ENCODE results near the gene GALT. TPM values are rescaled to one million over a fixed set of nuclear protein-coding genes. Genes with fewer than 3 reads are reported as not detected.
A peak's percentile ranks its signal among the peaks of the same experiment; 100 is the strongest.

The GALT gene
- total RNA-seq, 1 donor from 2014 or later, result 34.4 TPM

DNA sequence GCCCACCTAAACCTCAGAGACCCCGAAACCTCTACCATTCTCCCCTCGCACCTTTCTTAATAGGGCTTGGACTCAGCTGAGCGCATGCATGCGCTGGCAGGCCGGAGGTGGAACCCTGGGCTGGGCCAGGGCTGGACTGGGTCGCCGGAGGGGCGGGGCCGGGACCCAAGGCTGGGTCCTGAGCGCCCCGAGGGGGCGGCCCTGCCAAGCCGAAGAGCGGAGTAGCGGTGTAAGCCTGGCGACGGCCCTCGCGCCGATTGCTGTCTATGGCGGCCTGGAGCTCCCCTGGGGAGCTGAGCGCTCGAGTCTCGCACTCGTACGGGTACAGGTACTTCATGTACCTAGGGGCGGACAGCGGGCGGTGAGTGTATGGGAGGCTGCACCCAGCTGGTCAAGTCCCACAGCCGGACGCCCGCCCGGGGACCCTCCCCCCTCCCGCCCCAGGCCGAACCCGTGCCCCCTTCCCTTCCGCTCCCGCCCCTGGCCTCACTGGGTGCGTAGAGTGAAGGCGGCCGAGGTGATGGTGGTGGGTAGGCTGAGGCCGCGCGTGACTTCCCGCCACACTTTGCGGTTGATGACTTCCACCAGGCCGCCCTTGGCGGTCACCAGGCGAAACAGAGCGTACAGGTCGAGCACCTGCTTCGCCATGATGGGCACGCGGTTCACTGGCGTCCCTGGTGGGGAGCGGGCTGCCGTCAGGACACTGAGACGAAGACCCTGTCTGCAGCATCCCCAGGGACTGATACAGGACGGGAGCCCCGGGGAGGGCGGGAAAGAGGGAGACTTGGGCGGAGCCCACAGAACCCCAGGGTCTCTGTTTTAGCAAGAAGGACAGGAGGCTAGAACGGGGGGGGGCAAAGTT, 22.9 kb upstream of the GALT start:
- TF ChIP-seq, protein P1, sequence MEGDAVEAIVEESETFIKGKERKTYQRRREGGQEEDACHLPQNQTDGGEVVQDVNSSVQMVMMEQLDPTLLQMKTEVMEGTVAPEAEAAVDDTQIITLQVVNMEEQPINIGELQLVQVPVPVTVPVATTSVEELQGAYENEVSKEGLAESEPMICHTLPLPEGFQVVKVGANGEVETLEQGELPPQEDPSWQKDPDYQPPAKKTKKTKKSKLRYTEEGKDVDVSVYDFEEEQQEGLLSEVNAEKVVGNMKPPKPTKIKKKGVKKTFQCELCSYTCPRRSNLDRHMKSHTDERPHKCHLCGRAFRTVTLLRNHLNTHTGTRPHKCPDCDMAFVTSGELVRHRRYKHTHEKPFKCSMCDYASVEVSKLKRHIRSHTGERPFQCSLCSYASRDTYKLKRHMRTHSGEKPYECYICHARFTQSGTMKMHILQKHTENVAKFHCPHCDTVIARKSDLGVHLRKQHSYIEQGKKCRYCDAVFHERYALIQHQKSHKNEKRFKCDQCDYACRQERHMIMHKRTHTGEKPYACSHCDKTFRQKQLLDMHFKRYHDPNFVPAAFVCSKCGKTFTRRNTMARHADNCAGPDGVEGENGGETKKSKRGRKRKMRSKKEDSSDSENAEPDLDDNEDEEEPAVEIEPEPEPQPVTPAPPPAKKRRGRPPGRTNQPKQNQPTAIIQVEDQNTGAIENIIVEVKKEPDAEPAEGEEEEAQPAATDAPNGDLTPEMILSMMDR (IDR thresholded peaks at IDR 0.05; ENCODE audit: insufficient read depth, low read length, poor library complexity, severe bottlenecking), result no peak
- Histone ChIP-seq H3K36me3 (ENCODE audit: control insufficient read depth, insufficient read depth, low read length) (no peaks in the 10 kb centered on the region), H3K4me3 (ENCODE audit: low read depth, low read length) (no peak overlapping the region), H3K27me3 (ENCODE audit: control insufficient read depth, insufficient read depth, low read length) (peaks cover 55% of the 10 kb centered on the region)
- DNase-seq (ENCODE audit: low read depth), result no peak

DNA sequence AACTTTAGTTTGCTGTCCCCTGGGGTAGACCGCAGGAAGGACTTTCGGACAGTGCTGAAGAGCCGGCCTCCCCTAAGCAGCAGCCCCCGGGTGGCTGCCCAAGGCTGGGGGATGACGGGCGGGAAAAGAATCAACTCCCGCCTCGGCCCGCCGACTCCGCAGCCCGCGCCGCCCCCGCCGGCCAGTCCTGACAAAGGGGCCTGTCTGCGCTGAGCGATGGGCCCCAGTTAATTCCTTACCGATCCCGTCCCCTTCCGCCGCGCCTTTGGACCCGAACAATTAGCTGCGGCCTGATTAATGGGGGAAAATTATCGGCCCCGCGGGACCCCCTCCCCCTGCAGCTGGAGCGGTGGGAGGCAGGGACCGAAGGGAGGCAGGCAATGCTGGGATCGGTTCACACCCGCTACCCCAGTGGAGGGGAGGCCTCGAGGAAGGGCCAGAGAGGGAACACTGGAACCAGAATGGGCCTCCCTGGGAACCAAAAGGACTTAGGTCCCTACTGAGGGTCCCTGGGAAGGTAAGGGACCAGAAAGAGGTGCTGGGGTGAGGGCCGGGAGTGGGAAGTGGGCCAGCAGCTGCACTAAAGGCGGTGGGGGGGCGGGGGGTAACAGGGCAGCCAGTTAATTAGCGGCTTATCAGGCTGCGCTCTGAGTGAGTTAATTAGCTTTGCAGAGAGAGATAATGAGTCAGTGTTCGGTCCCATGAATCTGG, 21.8 kb upstream of the GALT start:
- no peak overlapping the region for H3K4me3 ChIP-seq (ENCODE audit: low read depth, low read length)
- TF ChIP-seq, protein P1 (IDR thresholded peaks at IDR 0.05; ENCODE audit: insufficient read depth, low read length, poor library complexity, severe bottlenecking), result no peak
- peaks cover 63% of the 10 kb centered on the region for H3K27me3 ChIP-seq (ENCODE audit: control insufficient read depth, insufficient read depth, low read length)
- DNase-seq (ENCODE audit: low read depth), result no peak
- H3K36me3 ChIP-seq (ENCODE audit: control insufficient read depth, insufficient read depth, low read length), result no peaks in the 10 kb centered on the region

DNA sequence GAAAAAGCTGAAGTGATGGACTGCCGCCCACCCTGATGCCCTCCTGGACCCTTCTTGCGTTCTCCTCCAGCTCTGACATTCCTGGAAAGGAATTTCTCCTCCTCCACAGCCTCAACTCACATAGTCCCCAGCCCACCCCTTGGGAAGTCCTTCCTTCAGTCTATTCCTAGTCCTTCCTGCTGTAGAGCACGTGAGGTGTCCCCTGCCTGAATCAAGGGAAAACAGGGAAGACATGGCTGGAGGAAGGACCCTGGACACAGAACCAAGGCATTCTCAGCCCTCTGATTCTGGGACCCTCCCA, 21.3 kb upstream of the GALT start:
- no peak overlapping the region for H3K4me3 ChIP-seq (ENCODE audit: low read depth, low read length)
- peaks cover 64% of the 10 kb centered on the region for H3K27me3 ChIP-seq (ENCODE audit: control insufficient read depth, insufficient read depth, low read length)
- no peak for DNase-seq (ENCODE audit: low read depth)
- no peaks in the 10 kb centered on the region for H3K36me3 ChIP-seq (ENCODE audit: control insufficient read depth, insufficient read depth, low read length)
- TF ChIP-seq, protein P1 (IDR thresholded peaks at IDR 0.05; ENCODE audit: insufficient read depth, low read length, poor library complexity, severe bottlenecking), result no peak

DNA sequence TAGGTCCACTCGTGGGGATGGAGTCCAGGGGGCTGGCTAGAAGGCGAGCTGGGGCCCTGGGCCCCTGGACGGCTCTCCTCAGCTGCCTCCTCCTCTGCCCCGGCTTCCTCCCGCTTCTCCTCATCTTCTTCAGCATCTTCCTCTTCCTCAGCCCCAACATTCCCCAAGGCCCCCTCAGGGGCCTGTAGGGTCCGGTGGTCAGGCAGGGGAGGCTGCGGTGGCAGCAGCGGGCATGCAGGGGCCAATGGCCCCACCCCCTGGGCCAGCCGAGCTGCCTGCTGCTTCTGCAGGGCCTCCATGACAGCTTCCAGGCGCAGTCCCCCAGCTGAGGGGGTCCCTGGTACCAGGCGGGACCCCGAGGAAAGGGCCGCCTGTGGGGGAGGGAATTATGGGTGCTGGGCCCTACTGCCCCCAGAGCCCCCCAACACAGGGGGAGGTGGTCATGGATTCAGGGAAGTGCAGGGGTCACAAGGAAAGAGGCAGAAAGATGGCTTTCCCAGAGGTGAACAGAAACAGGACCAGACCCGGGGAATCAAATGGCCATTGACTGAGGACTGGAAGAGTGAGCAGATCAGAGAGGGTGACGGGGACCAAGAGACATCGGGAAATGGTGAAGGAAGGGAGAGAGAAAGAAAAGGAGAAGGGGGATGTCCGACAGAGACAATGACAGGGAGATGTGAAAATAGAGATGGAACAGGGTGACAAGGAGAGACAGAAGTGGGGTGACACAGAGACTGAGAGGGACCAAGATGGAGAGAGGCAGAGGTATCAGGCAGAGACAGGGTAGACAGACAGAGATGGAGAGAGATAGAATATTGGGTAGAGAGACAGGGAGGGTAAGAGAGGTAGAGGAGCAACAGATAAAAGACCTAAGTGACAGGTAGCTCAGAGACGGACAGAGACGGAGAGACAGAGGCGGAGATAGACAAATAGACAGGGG, 18.5 kb upstream of the GALT start:
- TF ChIP-seq, protein P1 (IDR thresholded peaks at IDR 0.05; ENCODE audit: insufficient read depth, low read length, poor library complexity, severe bottlenecking), result no peak
- H3K27me3 ChIP-seq (ENCODE audit: control insufficient read depth, insufficient read depth, low read length), result peaks cover 72% of the 10 kb centered on the region
- H3K36me3 ChIP-seq (ENCODE audit: control insufficient read depth, insufficient read depth, low read length), result no peaks in the 10 kb centered on the region
- no peak for DNase-seq (ENCODE audit: low read depth)
- H3K4me3 ChIP-seq (ENCODE audit: low read depth, low read length), result no peak overlapping the region

DNA sequence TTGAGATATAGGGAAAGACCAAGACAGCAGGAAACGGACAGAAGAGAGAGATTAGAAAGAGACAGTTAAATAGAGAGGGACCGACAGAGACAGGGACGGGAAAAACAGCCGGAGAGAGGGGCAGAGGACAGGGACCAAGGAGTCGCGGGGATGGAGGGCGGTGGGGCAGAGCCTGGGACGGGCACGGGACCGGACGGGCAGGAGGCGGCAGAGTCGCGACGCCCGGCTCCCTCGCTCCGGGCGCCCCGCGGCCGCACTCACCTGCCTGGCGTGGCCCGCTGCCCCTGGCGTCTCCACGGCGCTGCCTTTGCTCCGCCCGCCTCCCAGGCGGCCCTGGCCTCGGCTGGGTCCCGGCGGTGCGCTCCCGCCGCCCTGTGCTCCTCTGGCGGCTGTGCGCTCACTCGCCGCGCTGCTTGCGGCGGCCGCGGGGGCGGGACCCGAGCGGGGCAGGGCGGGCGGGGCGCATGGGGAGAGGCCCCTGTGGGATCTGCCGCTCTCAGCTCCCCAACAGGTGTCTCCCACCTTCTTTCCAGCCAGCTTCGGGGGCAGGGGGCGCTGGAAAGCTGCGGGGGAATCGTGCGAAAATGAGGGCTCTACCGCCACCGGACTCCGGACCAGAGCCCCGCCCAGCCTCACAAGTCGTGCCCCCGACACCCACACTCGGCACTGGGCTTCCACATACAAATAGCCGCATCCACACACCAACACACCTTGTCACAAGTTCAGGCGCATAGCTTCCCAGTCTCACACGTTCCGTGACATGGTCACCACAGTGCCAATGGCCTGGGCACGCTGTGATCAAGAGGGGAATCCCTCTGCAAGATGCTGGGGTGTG, 17.6 kb upstream of the GALT start, which contains the start of gene ARID3C:
ARID3C (minus strand) TSS at position 411 of the 835 bp plus-strand sequence. CDS start 1,052 bp downstream, outside the sequence.
- TF ChIP-seq, protein P1 (IDR thresholded peaks at IDR 0.05; ENCODE audit: insufficient read depth, low read length, poor library complexity, severe bottlenecking), result no peak
- Histone ChIP-seq H3K4me3 (ENCODE audit: low read depth, low read length) (peak within 1 kb of the TSS; percentile 20), H3K27me3 (ENCODE audit: control insufficient read depth, insufficient read depth, low read length) (peaks cover 64% of the 10 kb centered on the region), H3K36me3 (ENCODE audit: control insufficient read depth, insufficient read depth, low read length) (no peaks in the 10 kb centered on the region)
- no peak for DNase-seq (ENCODE audit: low read depth)

All from kidney epithelial cell (primary cell).